GM19372 (cell line): Measurements from ENCODE around the gene WDR43.

ENCODE experiments used
- ATAC-seq: cut with Tn5 transposase; IDR thresholded peaks from one replicate; pipeline ENCODE4 v1.9.1; 2021; ENCODE audit warnings: mild to moderate bottlenecking, low read depth, moderate library complexity; ENCODE audit not compliant: unreplicated experiment

Gene WDR43

DNA sequence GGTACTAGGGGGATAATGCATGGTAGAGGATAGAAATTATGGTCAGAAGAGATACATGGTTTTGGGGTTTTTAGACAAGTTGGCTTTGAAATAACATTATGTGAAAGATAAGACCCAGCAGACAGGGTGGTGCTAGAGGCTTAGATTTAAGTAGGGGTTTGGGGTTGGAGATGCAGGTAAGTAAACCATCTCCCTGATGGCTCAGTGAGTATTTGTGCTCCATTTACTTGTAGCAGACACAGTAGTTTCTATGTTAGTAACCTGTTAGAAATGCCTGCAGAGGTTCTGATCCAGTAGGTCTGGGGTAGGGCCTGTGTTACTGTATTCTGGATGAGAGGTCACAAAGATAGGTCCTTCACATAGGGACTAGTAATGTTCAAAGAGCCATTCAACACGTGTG is 13.7 kb downstream of the WDR43 start:
- no peak for ATAC-seq

DNA sequence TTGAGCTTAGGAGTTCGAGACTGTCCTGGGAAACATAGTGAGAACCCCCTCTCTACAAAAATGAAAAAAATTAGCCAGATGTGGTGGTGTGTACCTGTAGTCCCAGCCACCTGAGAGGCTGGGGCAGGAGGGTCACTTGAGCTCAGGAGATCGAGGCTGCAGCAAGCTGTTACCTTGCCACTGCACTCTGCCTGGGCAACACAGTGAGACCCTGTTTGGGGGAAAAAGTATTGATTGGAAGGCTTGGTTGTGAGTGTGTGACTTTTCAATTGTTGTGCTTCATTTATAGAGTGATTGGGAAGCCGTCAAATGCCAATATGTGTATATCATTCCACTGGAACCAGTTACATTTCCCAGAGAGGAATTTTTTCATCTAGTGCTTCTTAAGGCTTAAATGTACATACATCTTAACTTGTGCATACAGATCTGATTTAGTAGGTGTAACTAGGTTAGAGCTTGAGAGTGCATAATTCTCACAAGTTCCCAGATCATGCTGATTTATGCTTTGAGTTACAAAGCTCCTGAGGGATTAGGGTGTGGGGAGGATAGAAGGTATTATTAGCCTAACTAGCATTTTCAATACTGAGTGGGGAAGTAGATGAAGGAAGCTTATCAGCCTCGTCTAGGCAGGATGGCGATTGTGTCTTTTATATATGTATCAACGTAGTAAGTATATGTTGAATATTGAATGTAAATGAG is 15.3 kb downstream of the WDR43 start:
- no peak for ATAC-seq

DNA sequence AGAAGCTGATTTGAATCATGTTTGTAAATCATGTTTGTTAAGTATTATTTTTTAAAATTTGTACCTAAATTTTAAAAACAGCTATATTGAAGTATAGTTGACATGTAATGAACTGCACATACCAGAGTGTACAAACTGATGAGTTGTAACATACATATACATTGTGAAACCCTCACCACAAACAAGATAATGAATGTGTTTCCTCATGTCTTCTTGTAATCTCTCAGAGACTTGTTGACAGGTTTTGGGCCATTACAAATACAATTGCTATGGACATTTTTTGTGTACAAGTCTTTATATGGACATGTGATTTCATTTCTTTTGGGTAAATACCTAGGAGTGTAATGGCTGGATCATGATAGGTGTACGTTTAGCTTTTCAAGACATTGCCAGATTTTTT is 21.5 kb downstream of the WDR43 start:
- ATAC-seq: no peak

DNA sequence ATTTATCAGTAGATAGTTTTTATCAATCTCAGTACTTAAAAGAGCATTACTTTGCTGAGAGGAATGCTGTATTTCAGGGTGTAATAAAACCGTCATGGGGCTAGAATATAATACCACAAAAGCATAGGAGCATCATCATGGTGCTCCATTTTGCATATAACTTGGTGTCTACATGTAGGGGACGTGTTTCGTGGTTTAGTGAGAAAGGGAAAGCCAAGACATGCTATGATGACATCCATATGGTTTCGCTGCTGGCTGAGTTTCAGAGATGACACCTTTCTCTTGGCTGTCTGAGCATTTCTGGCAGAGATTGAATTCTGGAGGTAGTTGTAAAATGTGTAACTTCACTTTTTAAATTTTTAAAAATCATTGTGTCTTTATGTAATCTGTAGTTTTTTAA is 32.4 kb downstream of the WDR43 start:
- ATAC-seq: no peak

DNA sequence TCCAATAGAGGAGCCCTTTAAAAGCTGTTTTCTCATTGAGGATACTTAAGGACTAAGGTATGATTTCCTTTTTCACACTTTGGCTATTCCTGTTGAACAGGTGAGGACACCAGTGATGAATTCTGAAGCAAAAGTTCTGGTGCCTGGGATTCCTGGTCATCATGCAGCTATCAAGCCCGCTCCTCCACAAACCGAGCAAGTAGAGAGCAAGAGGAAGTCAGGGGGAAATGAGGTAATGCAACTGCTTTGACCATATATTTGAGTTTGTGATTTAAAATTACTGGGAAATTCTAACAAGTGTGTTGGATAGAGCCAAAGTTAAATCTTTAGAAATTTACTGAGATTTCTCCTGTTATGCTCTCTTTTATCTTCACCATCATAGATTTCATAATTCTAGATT is 33.0 kb downstream of the WDR43 start:
- ATAC-seq: no peak

DNA sequence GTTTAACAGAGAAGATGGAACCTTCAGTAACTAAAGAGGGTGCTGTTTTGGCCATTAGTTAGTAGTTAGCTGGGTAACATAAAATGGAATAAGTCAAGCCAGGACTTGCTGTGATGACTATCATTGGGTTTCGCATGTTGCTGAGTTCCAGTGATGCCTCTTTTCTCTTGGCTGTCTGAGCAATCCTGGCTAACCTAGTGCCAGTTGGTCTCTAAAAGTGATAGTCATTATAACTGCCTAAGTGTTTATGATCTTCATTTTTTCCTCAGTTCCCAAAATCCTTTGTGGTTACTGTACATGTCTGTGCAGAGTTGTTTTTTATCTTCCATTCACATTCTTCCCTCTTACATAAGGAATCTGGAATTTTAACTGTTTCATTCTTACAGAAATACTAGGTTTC is 33.4 kb downstream of the WDR43 start:
- no peak for ATAC-seq

DNA sequence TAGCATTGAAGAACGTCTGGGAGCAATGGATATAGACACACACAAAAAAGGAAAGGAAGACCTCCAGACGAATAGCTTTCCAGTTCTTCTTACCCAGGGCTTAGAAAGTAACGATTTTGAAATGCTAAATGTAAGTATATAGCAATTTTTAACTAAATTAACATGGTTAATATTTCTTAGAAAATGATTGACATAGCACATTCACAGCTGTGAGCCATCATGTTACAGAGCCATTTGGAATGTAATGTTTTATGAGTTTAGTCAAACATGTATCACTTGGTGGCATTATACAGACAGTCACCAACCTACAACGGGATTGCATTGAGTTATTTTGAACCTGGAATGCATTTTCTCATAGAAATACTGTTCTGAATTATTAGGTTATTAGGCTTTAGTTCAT is 35.1 kb downstream of the WDR43 start:
- no peak for ATAC-seq

DNA sequence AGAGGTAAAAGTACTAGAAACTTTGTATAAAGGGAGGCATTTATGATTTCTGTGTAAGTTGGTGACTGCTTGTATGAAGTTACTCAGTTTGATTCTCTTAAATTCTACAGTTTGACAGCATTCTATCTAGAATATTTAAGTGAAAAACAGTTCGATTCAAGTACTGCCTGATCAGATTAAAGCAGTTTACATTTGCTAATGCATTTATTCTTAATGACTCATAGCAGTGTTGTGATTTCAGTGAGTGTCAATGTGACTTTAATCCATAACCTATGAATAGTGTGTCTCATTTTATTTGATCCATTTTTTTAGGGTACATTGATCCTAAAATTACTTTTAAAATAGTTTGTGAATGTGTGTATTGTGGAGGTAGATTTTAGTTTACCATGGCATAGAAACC is 35.7 kb downstream of the WDR43 start:
- ATAC-seq: no peak

DNA sequence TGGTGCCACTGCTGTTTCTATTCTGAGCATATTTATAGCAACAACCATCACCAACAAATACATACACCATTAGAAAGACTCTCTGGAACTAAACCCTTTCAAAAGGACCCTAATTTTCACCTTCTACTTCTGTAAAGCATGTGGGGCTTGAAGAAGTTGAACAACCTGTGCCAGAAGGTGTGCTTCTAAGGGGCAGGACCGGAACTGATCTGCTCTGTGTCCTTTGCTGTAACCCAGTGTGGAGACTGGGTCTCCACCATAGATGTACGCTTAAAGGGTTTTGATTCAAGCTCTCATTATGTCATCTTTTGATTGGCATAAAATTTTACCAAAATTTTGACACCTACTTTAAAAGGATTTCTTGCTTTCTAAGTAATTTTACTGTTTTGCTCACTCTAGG is 40.3 kb downstream of the WDR43 start:
- ATAC-seq: no peak

DNA sequence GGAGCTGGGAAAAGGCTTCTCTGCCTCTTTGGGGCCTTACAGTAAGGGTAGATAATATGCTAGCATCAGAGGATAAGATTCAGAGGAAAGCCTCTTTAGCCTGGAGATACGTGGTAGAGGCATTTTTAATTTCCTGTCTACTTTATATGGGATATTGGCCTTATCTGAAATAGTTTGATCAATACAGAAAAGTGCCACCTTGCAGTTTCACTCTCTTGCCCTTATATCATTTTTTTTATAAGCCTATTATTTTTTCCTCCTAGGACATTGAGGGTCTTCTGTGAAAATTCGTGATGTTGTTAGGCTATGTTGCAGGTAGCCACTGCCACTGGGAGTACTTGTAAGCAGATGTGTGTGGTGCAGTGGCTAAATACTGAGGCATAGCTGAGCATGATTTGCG is 46.5 kb downstream of the WDR43 start:
- ATAC-seq: no peak

DNA sequence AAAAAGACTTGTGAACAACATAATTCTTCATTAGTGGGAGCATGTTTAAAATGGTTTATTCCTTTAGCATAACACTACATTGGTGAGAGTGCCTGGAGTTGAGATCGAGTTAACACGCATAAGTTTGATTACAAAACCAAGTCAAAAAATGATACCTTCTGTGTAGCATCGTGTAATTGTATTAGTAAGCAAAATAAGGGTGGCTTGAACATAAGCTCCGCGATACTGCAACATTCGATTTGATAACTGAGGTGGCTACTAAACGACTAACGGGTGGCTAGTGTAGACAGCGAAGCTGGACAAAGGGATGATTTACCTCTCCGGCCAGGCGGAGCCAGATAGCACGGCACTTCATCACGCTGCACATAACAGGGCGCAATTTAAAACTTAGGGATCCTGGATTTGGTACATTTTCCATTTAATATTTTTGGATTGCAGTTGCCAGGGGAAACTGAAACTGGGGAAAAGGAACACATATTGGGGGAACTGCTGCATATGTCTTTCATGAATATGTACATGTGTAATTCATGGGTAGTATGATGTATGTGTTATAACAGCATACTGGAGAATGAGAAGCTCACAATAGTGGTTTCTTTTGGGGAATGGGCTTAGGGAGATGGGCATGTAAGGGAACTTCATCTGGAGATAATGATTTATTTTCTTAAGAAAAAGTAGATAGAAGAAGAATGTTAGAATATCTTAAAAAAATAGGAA is 50.2 kb downstream of the WDR43 start:
- no peak for ATAC-seq

DNA sequence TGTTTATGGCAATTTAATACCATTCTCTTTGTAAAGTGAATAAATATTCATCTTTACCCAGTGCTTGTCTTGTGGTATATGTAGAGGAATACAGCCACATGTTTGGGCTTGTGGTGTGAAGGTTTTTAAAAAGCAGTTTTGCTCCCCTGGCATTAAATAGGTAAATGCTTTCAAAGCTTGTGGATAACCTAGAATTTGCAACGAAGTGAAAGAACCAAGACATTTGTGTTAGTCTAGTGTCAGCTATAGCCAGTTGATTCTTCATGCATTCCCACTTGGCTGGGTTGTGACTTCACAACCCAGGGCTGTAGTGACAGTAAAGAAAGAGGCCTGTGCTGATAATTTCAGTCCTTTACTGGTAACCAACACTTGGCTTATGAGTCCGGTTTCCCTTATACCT is 53.7 kb downstream of the WDR43 start:
- no peak for ATAC-seq

DNA sequence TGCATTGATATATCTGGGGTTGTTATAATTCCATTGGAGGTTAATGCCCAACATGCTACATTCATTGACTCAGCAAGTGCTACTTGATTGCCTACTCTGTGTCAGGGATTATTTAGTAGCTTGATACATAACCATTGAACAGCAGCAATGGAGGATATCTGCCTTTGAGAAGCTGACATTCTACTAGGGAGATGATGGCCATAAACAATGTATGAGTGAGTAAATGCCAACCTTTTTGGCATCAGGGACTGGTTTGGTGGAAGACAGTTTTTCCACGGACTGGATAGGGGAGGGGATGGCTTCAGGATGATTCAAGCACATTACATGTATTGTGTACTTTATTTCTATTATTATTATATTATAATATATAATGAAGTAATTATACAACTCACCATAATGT is 54.7 kb downstream of the WDR43 start:
- ATAC-seq: no peak

DNA sequence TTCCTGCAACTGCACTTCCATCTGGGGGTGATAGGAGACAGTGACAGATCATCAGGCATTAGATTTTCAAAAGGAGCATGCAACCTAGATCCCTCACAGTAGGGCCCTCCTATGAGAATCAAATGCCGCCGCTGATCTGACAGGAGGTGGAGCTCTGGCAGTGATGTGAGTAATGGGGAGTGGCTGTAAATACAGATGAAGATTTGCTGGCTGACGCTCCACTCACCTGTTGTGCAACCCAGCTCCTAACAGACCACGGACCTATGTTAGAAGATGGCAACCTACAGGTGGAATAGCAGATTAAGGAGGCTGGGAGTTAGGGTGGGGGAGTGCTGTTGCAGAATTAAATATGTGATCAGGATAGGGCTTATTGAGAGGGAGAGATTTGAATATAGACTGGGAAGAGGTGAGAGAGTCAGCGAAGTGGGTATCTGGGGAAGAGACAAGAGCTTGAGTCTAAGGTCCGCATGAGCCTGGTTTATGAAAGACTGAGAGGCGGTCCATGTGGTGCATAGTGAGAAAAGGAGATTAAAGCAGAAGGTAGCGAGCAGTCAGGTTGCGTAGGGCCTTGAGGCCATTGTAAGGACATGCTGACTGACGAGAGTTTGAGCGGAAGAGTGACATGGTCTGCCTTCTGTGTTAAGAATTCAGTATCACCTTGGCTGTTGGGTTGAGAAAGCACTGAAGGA is 55.3 kb downstream of the WDR43 start:
- no peak for ATAC-seq

DNA sequence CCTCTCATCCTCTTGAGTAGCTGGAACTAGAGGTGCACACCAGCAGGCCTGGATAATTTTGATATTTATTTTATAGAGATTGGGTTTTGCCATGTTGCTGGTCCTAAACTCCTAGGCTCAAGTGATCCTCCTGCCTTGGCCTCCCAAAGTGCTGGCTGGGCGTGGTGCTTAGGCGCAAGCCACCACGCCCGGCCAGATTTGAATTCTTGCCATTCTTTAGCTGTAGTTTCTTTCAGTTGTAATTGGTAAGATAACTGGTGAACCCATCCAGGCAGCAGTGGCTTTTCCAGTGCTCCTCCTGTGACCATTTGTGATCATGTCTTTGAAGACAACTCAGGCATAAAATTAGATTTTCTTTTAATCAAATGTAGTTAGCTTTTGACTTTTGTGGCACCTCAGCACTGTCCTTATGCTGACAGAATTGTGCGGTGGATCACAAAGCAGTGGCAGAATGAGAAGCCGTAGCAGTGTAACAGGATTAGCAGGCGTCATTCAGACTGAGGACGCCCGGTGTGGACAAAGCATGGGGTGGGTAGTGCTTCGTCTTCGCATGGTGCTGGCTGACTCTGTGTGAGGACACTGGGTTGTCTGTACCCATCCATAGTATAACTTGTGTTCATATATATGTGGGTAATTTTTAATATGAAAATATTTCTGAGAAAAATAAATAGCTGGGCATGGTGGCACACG is 56.6 kb downstream of the WDR43 start:
- ATAC-seq: no peak

DNA sequence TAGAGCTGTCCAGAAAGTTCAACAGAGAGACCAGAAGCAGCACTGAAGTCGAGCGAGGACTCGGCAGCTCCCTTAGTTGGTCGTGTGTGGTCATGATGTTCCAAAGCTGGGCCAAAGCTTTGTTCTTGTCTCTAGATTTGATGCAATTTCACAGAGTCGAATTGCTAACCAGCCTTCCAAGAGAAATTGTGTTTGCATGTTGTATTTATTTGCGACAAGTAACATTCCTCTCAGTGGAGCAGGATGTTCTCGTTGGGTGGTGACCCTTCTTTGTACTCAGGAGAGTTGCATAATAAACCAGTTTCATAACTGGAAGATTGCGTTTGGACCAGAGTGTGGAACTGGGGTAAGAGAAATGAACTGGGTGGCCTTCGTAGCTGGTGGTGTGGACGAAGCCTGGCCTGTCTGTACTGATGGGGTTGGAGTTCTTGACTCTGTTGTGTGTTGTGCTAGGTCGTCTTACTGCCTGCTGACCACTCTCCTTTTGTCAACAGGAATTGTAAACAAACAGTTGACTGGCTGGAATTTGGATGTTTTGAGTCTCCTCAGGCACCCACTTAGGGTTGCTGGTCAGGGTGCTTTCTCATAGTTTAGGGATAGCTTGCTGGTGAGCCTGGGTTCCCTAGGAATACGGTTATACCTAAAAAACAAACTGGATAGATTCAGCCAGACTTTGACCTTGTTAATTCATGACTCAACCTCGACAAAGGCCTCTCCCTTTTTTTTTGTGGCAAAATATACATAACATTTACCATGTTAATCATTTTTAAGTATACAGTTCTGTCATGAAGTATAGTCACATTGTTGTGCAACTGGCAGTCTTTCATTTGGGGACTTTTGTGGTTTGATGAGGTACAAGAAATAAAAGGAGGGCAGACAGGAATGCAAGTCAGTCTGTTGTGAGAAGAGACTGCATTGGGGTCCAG is 57.7 kb downstream of the WDR43 start:
- ATAC-seq: no peak

DNA sequence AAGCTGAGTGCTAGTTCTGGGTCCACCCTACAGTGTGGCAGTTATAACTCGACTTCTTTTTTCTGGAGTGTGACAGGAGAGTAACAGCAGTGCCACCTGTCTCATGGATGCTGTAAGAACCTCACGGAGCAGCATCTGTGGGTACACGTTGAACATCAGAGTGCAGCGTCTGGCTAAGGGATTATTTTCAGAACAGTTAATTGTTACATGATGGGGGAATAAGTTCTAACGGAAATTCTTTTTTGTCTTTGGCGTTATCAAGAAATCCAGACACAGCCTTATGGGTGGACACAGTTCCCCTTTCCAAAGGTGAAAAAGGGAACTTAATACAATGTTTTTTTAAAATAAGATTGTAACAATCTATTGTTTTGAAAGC is 58.4 kb downstream of the WDR43 start:
- ATAC-seq: no peak

DNA sequence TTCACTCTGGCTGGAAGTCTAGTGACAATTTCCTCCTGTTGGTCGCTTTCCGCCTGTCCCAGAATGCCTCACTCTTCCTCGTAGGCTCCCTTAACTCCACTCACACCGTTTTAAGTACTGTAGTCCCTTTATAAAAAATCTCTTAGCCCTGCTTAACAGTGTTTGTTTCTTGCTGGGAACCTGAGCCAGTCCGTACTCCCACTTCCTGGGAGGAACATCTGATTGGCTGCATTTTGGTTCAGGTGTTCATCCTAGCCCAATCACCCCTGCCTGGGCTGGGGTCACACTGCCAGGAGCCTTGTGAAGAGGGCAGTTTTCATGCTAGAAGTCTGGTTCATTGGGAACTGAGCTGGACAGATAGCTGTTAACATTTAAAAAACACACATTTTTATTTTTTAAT is 61.0 kb downstream of the WDR43 start:
- ATAC-seq: no peak

DNA sequence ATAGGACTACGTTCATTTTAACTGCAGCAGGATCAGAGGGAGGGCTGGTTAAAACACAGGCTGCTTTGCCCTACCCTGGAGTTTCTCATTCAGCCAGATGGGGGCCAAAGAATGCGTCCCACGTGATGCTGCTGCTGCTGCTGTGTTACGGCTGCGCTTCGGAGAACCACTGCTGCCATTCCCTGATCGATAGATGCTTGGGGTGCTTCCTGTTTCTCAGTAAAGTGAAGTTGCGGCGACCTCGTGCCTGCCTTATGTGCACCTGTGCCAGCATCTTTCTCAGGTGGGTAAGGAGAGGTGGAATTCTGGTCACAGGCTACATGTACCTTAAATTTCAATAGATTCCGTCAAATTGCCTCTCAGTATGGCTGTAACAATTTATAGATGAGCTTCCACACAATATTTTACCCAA is 62.0 kb downstream of the WDR43 start:
- no peak for ATAC-seq

DNA sequence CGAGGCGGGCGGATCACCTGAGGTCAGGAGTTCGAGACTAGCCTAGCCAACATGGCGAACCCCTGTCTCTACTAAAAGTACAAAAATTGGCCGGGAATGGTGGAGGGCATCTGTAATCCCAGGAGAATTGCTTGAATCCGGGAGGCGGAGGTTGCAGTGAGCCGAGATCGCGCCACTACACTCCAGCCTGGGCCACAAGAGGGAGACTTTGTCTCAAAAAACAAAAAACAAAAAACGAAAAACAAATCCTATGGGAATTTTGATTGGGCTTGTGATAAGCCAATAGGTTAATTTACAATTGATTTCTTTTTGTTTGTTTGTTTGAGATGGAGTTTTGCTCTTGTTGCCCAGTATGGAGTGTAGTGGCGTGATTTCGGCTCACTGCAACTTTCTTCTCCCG is 62.4 kb downstream of the WDR43 start:
- no peak for ATAC-seq
